Activated naive CD4-positive, alpha-beta T cell treated with anti-CD3 and anti-CD28 coated beads for 36 hours (primary cell): ENCODE results near the gene DPPA3. TPM values are rescaled to one million over a fixed set of nuclear protein-coding genes. Genes with fewer than 3 reads are reported as not detected.
"Not testable (repeated sequence)": the region's sequence is repeated elsewhere in the genome, so short reads cannot be mapped to it uniquely, and the experiment has no call there.

Source experiments
- CTCF ChIA-PET: fragments of 350-600 bp; sonication (Branson Sonifier 250); formaldehyde crosslinking; loops from one replicate; lab custom pipeline; 2021; ENCODE audit warnings: antibody characterized with exemption; lab: Charles Lee
- DNase-seq: peaks from one replicate; pipeline ENCODE4 v3.0.0-alpha.2; 2020
- H3K27ac Mint-ChIP-seq: one replicate; pipeline ENCODE4 v1.8.0; 2021; ENCODE audit warnings: mild to moderate bottlenecking, mixed read lengths
- H3K27me3 Mint-ChIP-seq: one replicate; pipeline ENCODE4 v1.8.0; 2021; ENCODE audit warnings: low read depth, mixed read lengths
- H3K36me3 Mint-ChIP-seq: one replicate; pipeline ENCODE4 v1.8.0; 2021; ENCODE audit warnings: low read depth, mixed read lengths
- H3K4me1 Mint-ChIP-seq: one replicate; pipeline ENCODE4 v1.8.0; 2021; ENCODE audit warnings: low read depth, mixed read lengths
- H3K4me3 Mint-ChIP-seq: one replicate; pipeline ENCODE4 v1.8.0; 2021; ENCODE audit warnings: mild to moderate bottlenecking, moderate library complexity, mixed read lengths
- H3K9me3 Mint-ChIP-seq: one replicate; pipeline ENCODE4 v1.8.0; 2021; ENCODE audit warnings: mixed read lengths
- intact Hi-C: fragments of 100-400 bp; cut with micrococcal nuclease; formaldehyde crosslinking; loops from one replicate; pipeline ENCODE4 v1.15.1; 2023
- total RNA-seq, 2 experiments: library from RNA; stranded (reverse); gene quantifications; one replicate each; pipeline ENCODE4 v1.2.3, GENCODE V29; 2021

The DPPA3 gene
- total RNA-seq, 2 experiments from 2014 or later, result not detected

GRCh38 chr12:7747246-7747645 lies 36.0 kb downstream of the DPPA3 start, which contains the start of gene CLEC4C:
CLEC4C (minus strand) TSS chr12:7747375; CDS start chr12:7747348, 27 bp downstream.
- Mint-ChIP-seq H3K4me3 (no peak within 1 kb of the TSS), H3K27ac (no peak within 1 kb of the TSS), H3K27me3 (no peaks in the 10 kb centered on the region), H3K36me3 (no peaks in the 10 kb centered on the region), H3K4me1 (no peaks in the 10 kb centered on the region), H3K9me3 (no peaks in the 10 kb centered on the region)
- no peak for DNase-seq
- CTCF ChIA-PET, result interaction anchor here (0.7 kb wide), 1 partner anchor 106 kb away, joined by 3 read pairs; no protein-coding TSS in a partner anchor
- intact Hi-C loops, result no loop called here

GRCh38 chr12:7748852-7749251 lies 37.6 kb downstream of the DPPA3 start:
- Mint-ChIP-seq H3K36me3 (no peaks in the 10 kb centered on the region), H3K4me3 (no peak overlapping the region), H3K4me1 (no peaks in the 10 kb centered on the region), H3K9me3 (no peaks in the 10 kb centered on the region), H3K27ac (no peak overlapping the region), H3K27me3 (no peaks in the 10 kb centered on the region)
- intact Hi-C loops, result no loop called here
- CTCF ChIA-PET, result interaction anchor here (1.0 kb wide), 1 partner anchor 58 kb away, joined by 3 read pairs; no protein-coding TSS in a partner anchor
- no peak for DNase-seq

- CTCF ChIA-PET, result interaction anchor here (1.0 kb wide), 1 partner anchor 58 kb away, joined by 3 read pairs; no protein-coding TSS in a partner anchor
- Mint-ChIP-seq H3K4me1 (no peaks in the 10 kb centered on the region), H3K27ac (no peak overlapping the region), H3K27me3 (no peaks in the 10 kb centered on the region), H3K36me3 (no peaks in the 10 kb centered on the region), H3K4me3 (no peak overlapping the region), H3K9me3 (no peaks in the 10 kb centered on the region)
- intact Hi-C loops, result no loop called here
- no peak for DNase-seq
Observed at GRCh38 chr12:7749442-7749841, 38.2 kb downstream of the DPPA3 start.

- no peaks in the 10 kb centered on the region for H3K4me1 Mint-ChIP-seq
- CTCF ChIA-PET, result no interaction called here
- intact Hi-C loops, result no loop called here
- H3K27me3 Mint-ChIP-seq, result no peaks in the 10 kb centered on the region
- H3K27ac Mint-ChIP-seq, result no peak overlapping the region
- no peak overlapping the region for H3K4me3 Mint-ChIP-seq
- DNase-seq, result no peak
- no peaks in the 10 kb centered on the region for H3K9me3 Mint-ChIP-seq
- no peaks in the 10 kb centered on the region for H3K36me3 Mint-ChIP-seq
Observed at GRCh38 chr12:7750350-7750749, 39.1 kb downstream of the DPPA3 start.

GRCh38 chr12:7751394-7751793 lies 40.2 kb downstream of the DPPA3 start:
- H3K4me3 Mint-ChIP-seq, result no peak overlapping the region
- peaks cover 3% of the 10 kb centered on the region for H3K4me1 Mint-ChIP-seq
- H3K27ac Mint-ChIP-seq, result no peak overlapping the region
- no peaks in the 10 kb centered on the region for H3K27me3 Mint-ChIP-seq
- DNase-seq, result no peak
- no peaks in the 10 kb centered on the region for H3K36me3 Mint-ChIP-seq
- CTCF ChIA-PET, result interaction anchor here (0.8 kb wide), 1 partner anchor 9 kb away, joined by 4 read pairs; no protein-coding TSS in a partner anchor
- intact Hi-C loops, result no loop called here
- no peaks in the 10 kb centered on the region for H3K9me3 Mint-ChIP-seq

GRCh38 chr12:7751941-7752922 lies 41.0 kb downstream of the DPPA3 start:
- intact Hi-C loops, H3K4me1 Mint-ChIP-seq, H3K36me3 Mint-ChIP-seq, H3K27me3 Mint-ChIP-seq, H3K4me3 Mint-ChIP-seq, DNase-seq, H3K27ac Mint-ChIP-seq, H3K9me3 Mint-ChIP-seq: not testable (repeated sequence)
- CTCF ChIA-PET, result interaction anchor here (0.6 to 0.8 kb wide), 2 partner anchors 8 to 524 kb away, joined by 3 to 4 read pairs; no protein-coding TSS in a partner anchor

- H3K4me1 Mint-ChIP-seq, H3K4me3 Mint-ChIP-seq, H3K27me3 Mint-ChIP-seq, intact Hi-C loops, H3K27ac Mint-ChIP-seq, H3K36me3 Mint-ChIP-seq, H3K9me3 Mint-ChIP-seq: not testable (repeated sequence)
- peak; percentile 20 for DNase-seq
- CTCF ChIA-PET, result interaction anchor here (0.7 kb wide), 1 partner anchor 524 kb away, joined by 3 read pairs; no protein-coding TSS in a partner anchor
Observed at GRCh38 chr12:7755668-7756067, 44.4 kb downstream of the DPPA3 start.

GRCh38 chr12:7756993-7757392 lies 45.8 kb downstream of the DPPA3 start:
- no peaks in the 10 kb centered on the region for H3K9me3 Mint-ChIP-seq
- H3K27me3 Mint-ChIP-seq, result no peaks in the 10 kb centered on the region
- CTCF ChIA-PET, result no interaction called here
- no peak overlapping the region for H3K4me3 Mint-ChIP-seq
- no peak overlapping the region for H3K27ac Mint-ChIP-seq
- H3K4me1 Mint-ChIP-seq, result peaks cover 3% of the 10 kb centered on the region
- DNase-seq, result no peak
- no peaks in the 10 kb centered on the region for H3K36me3 Mint-ChIP-seq
- intact Hi-C loops, result no loop called here

GRCh38 chr12:7758766-7759140 lies 47.5 kb downstream of the DPPA3 start:
- H3K4me3 Mint-ChIP-seq, result no peak overlapping the region
- CTCF ChIA-PET, result no interaction called here
- no peak overlapping the region for H3K27ac Mint-ChIP-seq
- no peak for DNase-seq
- H3K4me1 Mint-ChIP-seq, result peaks cover 3% of the 10 kb centered on the region
- H3K9me3 Mint-ChIP-seq, result no peaks in the 10 kb centered on the region
- no peaks in the 10 kb centered on the region for H3K36me3 Mint-ChIP-seq
- intact Hi-C loops, result no loop called here
- no peaks in the 10 kb centered on the region for H3K27me3 Mint-ChIP-seq

Other genes with a start within 250 kb of the DPPA3 start
- not detected for gene CD163, start 207.7 kb upstream of the DPPA3 start, total RNA-seq
- gene APOBEC1, start 45.5 kb upstream of the DPPA3 start, total RNA-seq, result not detected
- not detected for gene GDF3, start 15.7 kb upstream of the DPPA3 start, total RNA-seq
- not detected for gene CLEC4C, start 35.9 kb downstream of the DPPA3 start, total RNA-seq
- not detected for gene NANOGNB, start 53.8 kb downstream of the DPPA3 start, total RNA-seq
- not detected for gene NANOG, start 78.0 kb downstream of the DPPA3 start, total RNA-seq
- 1 to 10 TPM; 8.8 to 9.8 TPM for gene SLC2A14, start 161.5 kb downstream of the DPPA3 start, total RNA-seq
- gene SLC2A3, start 224.8 kb downstream of the DPPA3 start, total RNA-seq, result 100 to 1,000 TPM; 392 to 394 TPM